ENCODE results near the gene AGBL3. TPM values are rescaled to one million over a fixed set of nuclear protein-coding genes. Genes with fewer than 3 reads are reported as not detected.

AGBL3 gene
- total RNA-seq, 1 donor from 2014 or later = 0.91 TPM

GRCh38 chr7:134941185-134941900, 45.0 kb upstream of the AGBL3 start:
- DNase-seq (ENCODE audit: low read depth) = peak; percentile 91
- H3K4me1 Mint-ChIP-seq (ENCODE audit: low read depth, unreplicated experiment) = peaks cover 85% of the 10 kb centered on the region

GRCh38 chr7:134941952-134942351, 44.4 kb upstream of the AGBL3 start:
- no peaks in the 10 kb centered on the region for H3K27me3 ChIP-seq (ENCODE audit: insufficient read depth, low read length)
- H4K20me1 ChIP-seq (ENCODE audit: insufficient read depth, low read length) = peaks cover 22% of the 10 kb centered on the region
- H3K4me1 Mint-ChIP-seq (ENCODE audit: low read depth, unreplicated experiment) = peaks cover 82% of the 10 kb centered on the region
- no peaks in the 10 kb centered on the region for H3K9me3 ChIP-seq (ENCODE audit: insufficient read depth, low read depth, low read length)
- peaks cover 73% of the 10 kb centered on the region for H3K36me3 ChIP-seq (ENCODE audit: insufficient read depth, low read length)
- peak overlapping the region; percentile 47 for H3K9ac ChIP-seq (ENCODE audit: low read length)
- no peak for DNase-seq (ENCODE audit: low read depth)
- peaks cover 16% of the 10 kb centered on the region for H3K79me2 ChIP-seq (ENCODE audit: insufficient read depth, low read length)
- peak overlapping the region; percentile 72 for H3K27ac ChIP-seq (ENCODE audit: low read depth, low read length)
- TF ChIP-seq CTCF (IDR thresholded peaks at IDR 0.05; ENCODE audit: insufficient read depth, low read depth, low read length) (no peak), EZH2 (IDR thresholded peaks at IDR 0.05; ENCODE audit: insufficient read depth, low read length) (no peak)
- H2AFZ ChIP-seq (ENCODE audit: low read depth, low read length) = no peak overlapping the region
- H3K27me3 Mint-ChIP-seq (ENCODE audit: low read depth, unreplicated experiment) = no peaks in the 10 kb centered on the region
- H3K9me3 Mint-ChIP-seq (ENCODE audit: unreplicated experiment) = no peaks in the 10 kb centered on the region
- peak overlapping the region; percentile 81 for H3K27ac Mint-ChIP-seq (ENCODE audit: unreplicated experiment)
- H3K4me2 ChIP-seq (ENCODE audit: low read length) = no peak overlapping the region
- H3K36me3 Mint-ChIP-seq (ENCODE audit: low read depth, unreplicated experiment) = peaks cover 24% of the 10 kb centered on the region
- peak overlapping the region; percentile 47 for H3K4me3 Mint-ChIP-seq (ENCODE audit: unreplicated experiment)
- FAIRE-seq = no peak
- no peak overlapping the region for H3K4me3 ChIP-seq (ENCODE audit: insufficient read depth, low read depth, low read length)
- H3K4me1 ChIP-seq (ENCODE audit: insufficient read depth, low read length) = peaks cover 17% of the 10 kb centered on the region

More at GRCh38 chr7:134941185-134941900, 45.0 kb upstream of the AGBL3 start:
- FAIRE-seq = peak; percentile 63
- peaks cover 19% of the 10 kb centered on the region for H3K79me2 ChIP-seq (ENCODE audit: insufficient read depth, low read length)
- peak overlapping the region; percentile 72 for H3K27ac ChIP-seq (ENCODE audit: low read depth, low read length)
- H3K9ac ChIP-seq (ENCODE audit: low read length) = peak overlapping the region; percentile 47
- peaks cover 26% of the 10 kb centered on the region for H4K20me1 ChIP-seq (ENCODE audit: insufficient read depth, low read length)
- peaks cover 24% of the 10 kb centered on the region for H3K36me3 Mint-ChIP-seq (ENCODE audit: low read depth, unreplicated experiment)
- peak overlapping the region; percentile 37 for H3K4me3 Mint-ChIP-seq (ENCODE audit: unreplicated experiment)
- H3K27me3 ChIP-seq (ENCODE audit: insufficient read depth, low read length) = no peaks in the 10 kb centered on the region
- H3K9me3 Mint-ChIP-seq (ENCODE audit: unreplicated experiment) = no peaks in the 10 kb centered on the region
- H3K9me3 ChIP-seq (ENCODE audit: insufficient read depth, low read depth, low read length) = no peaks in the 10 kb centered on the region
- no peak overlapping the region for H2AFZ ChIP-seq (ENCODE audit: low read depth, low read length)
- H3K36me3 ChIP-seq (ENCODE audit: insufficient read depth, low read length) = peaks cover 76% of the 10 kb centered on the region
- H3K27me3 Mint-ChIP-seq (ENCODE audit: low read depth, unreplicated experiment) = no peaks in the 10 kb centered on the region
- H3K27ac Mint-ChIP-seq (ENCODE audit: unreplicated experiment) = peak overlapping the region; percentile 81
- peak overlapping the region; percentile 10 for H3K4me2 ChIP-seq (ENCODE audit: low read length)
- peaks cover 23% of the 10 kb centered on the region for H3K4me1 ChIP-seq (ENCODE audit: insufficient read depth, low read length)
- H3K4me3 ChIP-seq (ENCODE audit: insufficient read depth, low read depth, low read length) = no peak overlapping the region
- TF ChIP-seq EZH2 (IDR thresholded peaks at IDR 0.05; ENCODE audit: insufficient read depth, low read length) (no peak), CTCF (IDR thresholded peaks at IDR 0.05; ENCODE audit: insufficient read depth, low read depth, low read length) (no peak)

All from astrocyte (in vitro differentiated cells and primary cell).